MCF 10A (cell line): ENCODE results near the gene STX5. TPM values are rescaled to one million over a fixed set of nuclear protein-coding genes. Genes with fewer than 3 reads are reported as not detected.

Experiments used
- microRNA-seq: library from miRNA; unstranded; fragments of <30 nt; microRNA quantifications from one replicate; pipeline ENCODE4 v1.2.0, GENCODE V29; 2022
- total RNA-seq: library from RNA; stranded (reverse); gene quantifications from 2 replicates; pipeline ENCODE4 v1.2.3, GENCODE V29; 2022

STX5 gene
- total RNA-seq, 1 experiment from 2014 or later, result 72.0 TPM

Small RNAs within 50 kb of the gene (microRNA-seq; reads per million reads assigned to microRNA genes)
- gene MIR6514 (1.6 reads per million, percentile 10 among the genes with 10 or more reads in this experiment), gene MIR6748 (0.40 reads per million)

Other genes starting within 250 kb of the STX5 start
- gene TUT1, start 240.5 kb downstream of the STX5 start, total RNA-seq, result 26.0 and 28.3 TPM in 2 replicates
- gene MTA2, start 230.2 kb downstream of the STX5 start, total RNA-seq, result 139 and 176 TPM in 2 replicates
- gene EML3, start 219.3 kb downstream of the STX5 start, total RNA-seq, result 33.9 and 43.7 TPM in 2 replicates
- 2.5 and 2.9 TPM in 2 replicates for gene ROM1, start 218.8 kb downstream of the STX5 start, total RNA-seq
- gene B3GAT3, start 210.1 kb downstream of the STX5 start, total RNA-seq, result 40.1 and 42.4 TPM in 2 replicates
- 364 and 374 TPM in 2 replicates for gene GANAB, start 185.4 kb downstream of the STX5 start, total RNA-seq
- gene INTS5, start 178.7 kb downstream of the STX5 start, total RNA-seq, result 17.4 and 19.3 TPM in 2 replicates
- 81.2 and 91.6 TPM in 2 replicates for gene C11orf98, start 166.8 kb downstream of the STX5 start, total RNA-seq
- 15.4 and 31.2 TPM in 2 replicates for gene CSKMT, start 166.7 kb downstream of the STX5 start, total RNA-seq
- gene UQCC3, start 160.4 kb downstream of the STX5 start, total RNA-seq, result 11.6 and 13.8 TPM in 2 replicates
- gene LBHD1, start 159.8 kb downstream of the STX5 start, total RNA-seq, result 8.3 and 8.7 TPM in 2 replicates
- gene UBXN1, start 153.0 kb downstream of the STX5 start, total RNA-seq, result 146 and 153 TPM in 2 replicates
- gene LRRN4CL, start 142.5 kb downstream of the STX5 start, total RNA-seq, result 0.42 and 0.81 TPM in 2 replicates
- gene BSCL2, start 124.6 kb downstream of the STX5 start, total RNA-seq, result 33.1 and 46.6 TPM in 2 replicates
- not detected in 2 replicates for gene GNG3, start 124.4 kb downstream of the STX5 start, total RNA-seq
- 36.4 and 36.6 TPM in 2 replicates for gene HNRNPUL2, start 104.6 kb downstream of the STX5 start, total RNA-seq
- 27.3 and 31.9 TPM in 2 replicates for gene TTC9C, start 103.6 kb downstream of the STX5 start, total RNA-seq
- 7.1 and 11.6 TPM in 2 replicates for gene ZBTB3, start 77.9 kb downstream of the STX5 start, total RNA-seq
- 95.0 and 95.1 TPM in 2 replicates for gene POLR2G, start 70.5 kb downstream of the STX5 start, total RNA-seq
- 11.6 and 12.0 TPM in 2 replicates for gene TAF6L, start 60.7 kb downstream of the STX5 start, total RNA-seq
- 45.1 and 47.8 TPM in 2 replicates for gene TMEM179B, start 44.6 kb downstream of the STX5 start, total RNA-seq
- gene TMEM223, start 40.0 kb downstream of the STX5 start, total RNA-seq, result 9.6 and 9.9 TPM in 2 replicates
- gene NXF1, start 26.6 kb downstream of the STX5 start, total RNA-seq, result 47.6 and 53.3 TPM in 2 replicates
- not detected in 2 replicates for gene TEX54, start 790 bp upstream of the STX5 start, total RNA-seq
- gene WDR74, start 7.5 kb upstream of the STX5 start, total RNA-seq, result 91.3 and 115 TPM in 2 replicates
- gene SLC3A2, start 48.8 kb upstream of the STX5 start, total RNA-seq, result 838 and 896 TPM in 2 replicates
- gene CHRM1, start 89.3 kb upstream of the STX5 start, total RNA-seq, result not detected in 2 replicates
- not detected in 2 replicates for gene SLC22A6, start 152.9 kb upstream of the STX5 start, total RNA-seq
- gene SLC22A8, start 183.8 kb upstream of the STX5 start, total RNA-seq, result not detected in 2 replicates